MCF 10A (cell line): Measurements from ENCODE around the gene TSR2. TPM values are rescaled to one million over a fixed set of nuclear protein-coding genes. Genes with fewer than 3 reads are reported as not detected.

Source experiments
- BruUV-seq: library from RNA; stranded (reverse); fragments of 400-500 nt; replicated peaks from 2 replicates; lab custom pipeline; 2021; lab: Mats Ljungman, UMichigan
- CTCF ChIA-PET: fragments of 300-600 bp; sonication (Branson Sonifier 250); formaldehyde crosslinking; extraction: SDS; loops from one replicate; lab custom pipeline; 2021; ENCODE audit warnings: antibody characterized with exemption, inconsistent platforms; lab: Yijun Ruan, JAX
- POLR2A ChIA-PET: fragments of 300-600, 350-650 bp; sonication (Branson Sonifier 250); formaldehyde crosslinking; extraction: SDS; loops from one replicate; lab custom pipeline; 2020; ENCODE audit warnings: antibody characterized with exemption, inconsistent platforms; lab: Yijun Ruan, JAX
- DNase-seq: peaks from one replicate; pipeline ENCODE4 v3.0.0-alpha.2; 2018; ENCODE audit not compliant: unreplicated experiment
- H3K27ac Mint-ChIP-seq: one replicate; pipeline ENCODE4 v1.8.0; 2022; ENCODE audit warnings: mild to moderate bottlenecking, low read depth, mixed read lengths; ENCODE audit not compliant: unreplicated experiment
- H3K27me3 Mint-ChIP-seq: one replicate; pipeline ENCODE4 v1.8.0; 2022; ENCODE audit warnings: mixed read lengths; ENCODE audit not compliant: insufficient read depth, unreplicated experiment
- H3K36me3 Mint-ChIP-seq: one replicate; pipeline ENCODE4 v1.8.0; 2022; ENCODE audit warnings: mild to moderate bottlenecking, moderate library complexity, mixed read lengths; ENCODE audit not compliant: insufficient read depth, unreplicated experiment
- H3K4me1 Mint-ChIP-seq: one replicate; pipeline ENCODE4 v1.8.0; 2022; ENCODE audit warnings: mixed read lengths; ENCODE audit not compliant: insufficient read depth, unreplicated experiment
- H3K4me3 Mint-ChIP-seq: one replicate; pipeline ENCODE4 v1.8.0; 2022; ENCODE audit warnings: mild to moderate bottlenecking, moderate library complexity, mixed read lengths; ENCODE audit not compliant: unreplicated experiment
- H3K9me3 Mint-ChIP-seq: one replicate; pipeline ENCODE4 v1.8.0; 2022; ENCODE audit warnings: mixed read lengths; ENCODE audit not compliant: unreplicated experiment
- CTCF ChIP-seq: fragments of 200-600 bp; IDR thresholded peaks from one replicate; pipeline ENCODE4 v1.8.0; 2022; ENCODE audit warnings: antibody characterized with exemption, mild to moderate bottlenecking; ENCODE audit not compliant: unreplicated experiment
- intact Hi-C: fragments of 100-400 bp; cut with micrococcal nuclease; formaldehyde crosslinking; loops from 2 replicates; pipeline ENCODE4 v1.14.1; 2022
- total RNA-seq: library from RNA; stranded (reverse); gene quantifications from 2 replicates; pipeline ENCODE4 v1.2.3, GENCODE V29; 2022

The TSR2 gene
- total RNA-seq, 1 experiment from 2014 or later: 30.3 TPM

GRCh38 chrX:54494166-54494988 lies 54.2 kb downstream of the TSR2 start:
- Mint-ChIP-seq H3K9me3 (no peaks in the 10 kb centered on the region), H3K27me3 (peaks cover 51% of the 10 kb centered on the region), H3K27ac (peak overlapping the region; percentile 24), H3K4me1 (no peaks in the 10 kb centered on the region), H3K36me3 (no peaks in the 10 kb centered on the region), H3K4me3 (peak overlapping the region; percentile 74)
- TF ChIP-seq CTCF: no peak
- ChIA-PET POLR2A (interaction anchor here (0.7 to 2.2 kb wide), 4 partner anchors 33 to 54 kb away, joined by 3 to 8 read pairs (median 4); partner anchors contain the start of gene TSR2), CTCF (interaction anchor here (0.6 kb wide), 1 partner anchor 145 kb away, joined by 3 read pairs; no protein-coding TSS in a partner anchor)
- intact Hi-C loops: no loop called here
- TSS peak; percentile 13 for BruUV-seq
- no peak for DNase-seq

Other genes starting within 250 kb of the TSR2 start
- gene WNK3, start 82.4 kb upstream of the TSR2 start, total RNA-seq: not detected in 2 replicates
- 13.9 and 15.6 TPM in 2 replicates for gene FGD1, start 55.8 kb downstream of the TSR2 start, total RNA-seq
- gene GNL3L, start 89.8 kb downstream of the TSR2 start, total RNA-seq: 37.6 and 46.2 TPM in 2 replicates